GM12872 (cell line): Measurements from ENCODE around the gene TMOD1.

Source experiments
- CTCF ChIP-seq: IDR thresholded peaks from 3 replicates; pipeline ENCODE4 v1.5.1; 2011; ENCODE audit warnings: low read depth, mild to moderate bottlenecking, low read length, moderate library complexity; ENCODE audit not compliant: insufficient read depth

The TMOD1 gene

GRCh38 chr9:97556036-97556720 is 54.7 kb downstream of the TMOD1 start:
- no peak for TF ChIP-seq CTCF

DNA sequence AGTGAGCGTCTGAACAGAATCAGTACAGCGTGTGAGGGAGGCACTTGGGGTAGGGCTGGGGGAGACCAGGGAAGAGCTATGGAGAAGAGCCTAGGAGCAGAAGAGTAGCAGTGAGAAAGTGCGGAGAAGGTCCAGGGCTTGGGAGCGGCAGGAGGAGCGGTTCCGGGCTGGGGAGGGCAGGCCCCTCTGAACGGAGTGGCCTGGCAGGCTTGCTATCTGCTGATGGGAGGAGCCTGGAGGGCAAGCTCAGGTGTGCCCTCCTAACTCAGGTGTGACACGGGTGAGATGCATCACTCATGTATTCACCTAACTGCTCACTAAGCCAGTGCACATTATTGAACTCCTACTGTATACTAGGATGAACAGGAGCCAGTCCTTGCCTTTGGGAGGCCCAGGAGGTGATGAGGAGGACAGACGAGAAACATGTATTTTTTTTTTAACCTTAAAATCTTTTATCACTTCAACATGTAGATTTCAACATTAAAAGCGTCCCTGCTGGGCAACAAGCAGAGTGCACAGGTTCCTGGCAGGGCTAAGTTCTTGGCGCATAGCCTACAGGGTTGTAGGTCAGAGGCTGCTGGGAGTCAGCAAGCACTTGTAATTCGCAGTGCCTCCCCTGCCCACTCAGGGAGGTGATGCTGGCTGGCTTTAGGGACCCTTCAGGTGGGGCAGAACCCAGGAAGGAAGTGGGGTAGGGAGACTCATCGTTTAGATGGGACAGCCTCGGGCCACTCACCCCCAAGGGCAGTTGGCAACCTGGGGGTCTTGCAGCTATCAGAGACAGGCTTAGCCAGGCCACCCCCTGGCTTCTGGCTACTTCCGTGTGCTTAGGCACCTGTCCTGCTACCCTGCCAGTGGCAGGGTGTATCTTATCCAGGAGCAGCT is 55.5 kb downstream of the TMOD1 start:
- TF ChIP-seq CTCF = no peak

DNA sequence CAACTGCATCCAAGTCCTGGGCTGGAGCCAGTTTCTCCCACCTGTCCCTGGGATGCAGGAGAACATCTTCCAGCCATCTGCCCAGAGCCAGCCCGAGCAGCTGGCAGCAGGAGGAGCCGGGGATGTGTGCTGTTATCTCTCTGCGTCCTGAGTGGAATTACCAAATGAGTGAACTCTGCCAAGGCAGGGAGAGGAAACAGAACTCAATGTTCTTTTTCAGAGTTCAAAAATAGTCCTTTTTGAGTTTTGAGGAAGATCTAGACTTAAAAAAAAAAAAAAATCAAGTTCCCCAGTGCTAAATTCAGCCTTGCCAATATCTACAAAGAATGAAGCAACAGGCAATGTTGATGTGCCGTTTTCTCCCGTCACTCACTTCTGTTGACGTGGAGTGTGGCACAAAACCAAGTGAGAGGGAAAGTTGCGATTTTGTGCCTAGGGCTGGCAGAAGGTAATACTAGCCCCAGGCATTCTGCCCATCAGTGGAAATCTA is 56.2 kb downstream of the TMOD1 start:
- no peak for TF ChIP-seq CTCF

- no peak for TF ChIP-seq CTCF
Observed at GRCh38 chr9:97558701-97559101, 57.2 kb downstream of the TMOD1 start.

DNA sequence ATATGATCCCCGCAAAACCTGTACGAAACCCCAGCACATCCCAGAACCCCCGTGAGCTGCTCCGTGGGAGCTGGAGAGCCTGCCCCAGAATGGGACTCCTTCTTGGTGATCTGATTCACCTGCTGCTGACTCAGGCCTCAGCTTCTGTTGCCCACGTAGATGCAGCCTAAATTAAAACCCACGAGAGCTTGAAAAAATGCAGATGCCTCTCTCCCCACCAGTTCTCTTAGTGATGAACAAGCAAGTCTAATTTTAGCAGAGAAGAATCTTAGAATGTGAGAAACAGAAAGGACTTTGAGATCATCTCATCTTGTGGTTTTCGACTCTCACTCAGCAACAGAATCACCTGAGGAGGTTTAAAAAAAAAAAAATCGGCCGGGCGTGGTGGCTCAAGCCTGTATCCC is 57.6 kb downstream of the TMOD1 start:
- TF ChIP-seq CTCF = no peak

- TF ChIP-seq CTCF = no peak
Observed at GRCh38 chr9:97560154-97560553, 58.7 kb downstream of the TMOD1 start.

GRCh38 chr9:97560851-97561250 is 59.4 kb downstream of the TMOD1 start:
- TF ChIP-seq CTCF = no peak
